ENCODE data around the gene LMAN2L.

- TF ChIP-seq CTCF (IDR thresholded peaks at IDR 0.05) (no peak), EP300 (IDR thresholded peaks at IDR 0.05) (no peak)
These were observed 83.3 kb downstream of the LMAN2L start for GRCh38 chr2:96656540-96656939.
